ENCODE results near the gene EIF3A.

The EIF3A gene

GRCh38 chr10:119022846-119023552 lies 57.6 kb downstream of the EIF3A start:
- DNase-seq (ENCODE audit: low read depth): no peak
- no peak overlapping the region for H3K4me3 ChIP-seq (ENCODE audit: low read length)

GRCh38 chr10:119020627-119020946 lies 60.0 kb downstream of the EIF3A start:
- no peak overlapping the region for H3K4me3 ChIP-seq (ENCODE audit: low read length)
- no peak for DNase-seq (ENCODE audit: low read depth)
- TF ChIP-seq CTCF (conservative IDR thresholded peaks at IDR 0.05; ENCODE audit: low read depth, low read length): no peak

More at GRCh38 chr10:119022846-119023552, 57.6 kb downstream of the EIF3A start:
- no peak for TF ChIP-seq CTCF (conservative IDR thresholded peaks at IDR 0.05; ENCODE audit: low read depth, low read length)

- H3K4me3 ChIP-seq (ENCODE audit: low read length): no peak overlapping the region
- no peak for TF ChIP-seq CTCF (conservative IDR thresholded peaks at IDR 0.05; ENCODE audit: low read depth, low read length)
- no peak for DNase-seq (ENCODE audit: low read depth)
Observed at GRCh38 chr10:119007211-119007574, 73.4 kb downstream of the EIF3A start.

- no peak for DNase-seq (ENCODE audit: low read depth)
- no peak overlapping the region for H3K4me3 ChIP-seq (ENCODE audit: low read length)
- no peak for TF ChIP-seq CTCF (conservative IDR thresholded peaks at IDR 0.05; ENCODE audit: low read depth, low read length)
Observed at GRCh38 chr10:119006451-119007210, 74.0 kb downstream of the EIF3A start.

GRCh38 chr10:119005362-119006043 lies 75.1 kb downstream of the EIF3A start:
- DNase-seq (ENCODE audit: low read depth): no peak
- TF ChIP-seq CTCF (conservative IDR thresholded peaks at IDR 0.05; ENCODE audit: low read depth, low read length): no peak
- no peak overlapping the region for H3K4me3 ChIP-seq (ENCODE audit: low read length)

- DNase-seq (ENCODE audit: low read depth): no peak
- no peak for TF ChIP-seq CTCF (conservative IDR thresholded peaks at IDR 0.05; ENCODE audit: low read depth, low read length)
- no peak overlapping the region for H3K4me3 ChIP-seq (ENCODE audit: low read length)
Observed at GRCh38 chr10:119003572-119004289, 76.9 kb downstream of the EIF3A start.
